ENCODE results near the gene IFITM5.
A peak's percentile ranks its signal among the peaks of the same experiment; 100 is the strongest.
"Not testable (repeated sequence)": the region's sequence is repeated elsewhere in the genome, so short reads cannot be mapped to it uniquely, and the experiment has no call there.

The IFITM5 gene

GRCh38 chr11:293852-294661 is 5.3 kb downstream of the IFITM5 start:
- DNase-seq, result no peak

GRCh38 chr11:293271-293851 is 6.0 kb downstream of the IFITM5 start:
- no peak for DNase-seq

GRCh38 chr11:292211-293121 is 6.9 kb downstream of the IFITM5 start:
- no peak for DNase-seq

GRCh38 chr11:291281-292210 is 7.8 kb downstream of the IFITM5 start:
- DNase-seq, result no peak

GRCh38 chr11:290621-291231 is 8.6 kb downstream of the IFITM5 start:
- DNase-seq, result no peak

- DNase-seq, result no peak
These were observed 9.4 kb downstream of the IFITM5 start for GRCh38 chr11:289712-290620.

GRCh38 chr11:289398-289711 is 10.0 kb downstream of the IFITM5 start:
- no peak for DNase-seq

- peak; percentile 58 for DNase-seq
These were observed 10.6 kb downstream of the IFITM5 start, which contains the start of gene PGGHG for GRCh38 chr11:288478-289397. Gene PGGHG (plus strand): TSS chr11:289126. CDS start chr11:289817, 691 bp downstream.

GRCh38 chr11:287821-288477 is 11.4 kb downstream of the IFITM5 start:
- DNase-seq, result no peak

- not testable (repeated sequence) for DNase-seq
These were observed 12.1 kb downstream of the IFITM5 start for GRCh38 chr11:286977-287820.

- no peak for DNase-seq
These were observed 13.5 kb downstream of the IFITM5 start for GRCh38 chr11:285894-286220.

- no peak for DNase-seq
These were observed 14.1 kb downstream of the IFITM5 start for GRCh38 chr11:285021-285893.

- no peak for DNase-seq
These were observed 15.0 kb downstream of the IFITM5 start for GRCh38 chr11:284105-285020.

GRCh38 chr11:283405-284104 is 15.8 kb downstream of the IFITM5 start:
- no peak for DNase-seq

GRCh38 chr11:282630-283360 is 16.5 kb downstream of the IFITM5 start:
- no peak for DNase-seq
